Measurements from ENCODE around the gene PDE6A. TPM values are rescaled to one million over a fixed set of nuclear protein-coding genes. Genes with fewer than 3 reads are reported as not detected.

The PDE6A gene
- total and polyA plus RNA-seq, 12 donors: 0.14 to 1.6 (median 0.86) TPM

DNA sequence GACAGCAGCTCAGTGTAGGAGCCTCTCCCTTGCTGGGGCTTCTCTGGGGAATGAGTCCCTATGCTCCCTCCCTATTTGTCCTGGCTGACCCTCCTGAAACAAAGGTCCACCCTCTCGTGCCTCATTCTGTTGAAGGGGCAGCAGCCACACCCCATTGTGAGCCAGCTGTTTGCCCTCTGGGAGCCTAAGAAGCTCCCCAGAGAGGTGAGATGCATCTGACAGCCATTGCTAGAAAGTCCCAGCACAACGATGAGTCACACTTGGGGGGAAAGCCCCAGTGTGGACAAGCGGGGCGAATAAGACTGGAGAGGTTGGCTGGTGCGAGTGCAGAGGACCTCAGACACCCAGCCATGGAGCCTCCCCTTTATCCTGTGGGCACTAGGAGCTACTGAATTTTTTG lies 113.1 kb downstream of the PDE6A start:
- Histone ChIP-seq H3K4me1 (replicated peaks in 1 of 2) (no peaks in the 10 kb centered on the region), H3K4me3 (no peak overlapping the region), H3K36me3 (replicated peaks in 1 of 2) (peaks cover 0 to 10% of the 10 kb centered on the region in 2 donors), H3K27me3 (no peaks in the 10 kb centered on the region), H3K27ac (no peak overlapping the region), H3K9me3 (replicated peaks in 1 of 3) (no peaks in the 10 kb centered on the region)
- TF ChIP-seq, protein P1, sequence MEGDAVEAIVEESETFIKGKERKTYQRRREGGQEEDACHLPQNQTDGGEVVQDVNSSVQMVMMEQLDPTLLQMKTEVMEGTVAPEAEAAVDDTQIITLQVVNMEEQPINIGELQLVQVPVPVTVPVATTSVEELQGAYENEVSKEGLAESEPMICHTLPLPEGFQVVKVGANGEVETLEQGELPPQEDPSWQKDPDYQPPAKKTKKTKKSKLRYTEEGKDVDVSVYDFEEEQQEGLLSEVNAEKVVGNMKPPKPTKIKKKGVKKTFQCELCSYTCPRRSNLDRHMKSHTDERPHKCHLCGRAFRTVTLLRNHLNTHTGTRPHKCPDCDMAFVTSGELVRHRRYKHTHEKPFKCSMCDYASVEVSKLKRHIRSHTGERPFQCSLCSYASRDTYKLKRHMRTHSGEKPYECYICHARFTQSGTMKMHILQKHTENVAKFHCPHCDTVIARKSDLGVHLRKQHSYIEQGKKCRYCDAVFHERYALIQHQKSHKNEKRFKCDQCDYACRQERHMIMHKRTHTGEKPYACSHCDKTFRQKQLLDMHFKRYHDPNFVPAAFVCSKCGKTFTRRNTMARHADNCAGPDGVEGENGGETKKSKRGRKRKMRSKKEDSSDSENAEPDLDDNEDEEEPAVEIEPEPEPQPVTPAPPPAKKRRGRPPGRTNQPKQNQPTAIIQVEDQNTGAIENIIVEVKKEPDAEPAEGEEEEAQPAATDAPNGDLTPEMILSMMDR (IDR thresholded peaks at IDR 0.05): no peak
- no peak for TF ChIP-seq POLR2A (IDR thresholded peaks at IDR 0.05)
- intact Hi-C loops (cut with DNase I): loop anchor here (5.0 to 10.0 kb wide), 4 partner anchors 194 to 386 kb away; no protein-coding TSS in a partner anchor
- DNase-seq: no peak
- 64 to 75% (median 66%) methylated on average over 5 of the region's 5 CpGs for WGBS, 4 donors

DNA sequence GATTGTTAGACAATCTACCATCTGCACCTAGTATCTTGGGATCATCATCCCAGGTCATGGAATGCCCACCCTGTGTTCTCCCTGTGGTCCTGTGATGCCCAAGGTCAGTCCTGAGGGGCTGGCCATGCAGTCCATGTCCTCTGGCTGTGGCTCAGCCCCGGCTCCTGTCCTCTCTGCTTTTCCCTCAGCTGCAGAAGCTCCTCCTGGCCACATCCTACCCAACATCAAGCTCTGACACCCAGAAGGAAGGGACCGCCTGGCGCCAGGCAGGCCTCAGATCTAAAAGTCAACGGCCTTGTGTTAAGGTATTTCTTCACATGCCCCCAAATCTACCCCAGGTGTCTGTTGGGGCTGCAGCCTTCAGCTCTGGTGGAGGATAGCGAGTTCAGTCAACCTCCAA lies 114.0 kb downstream of the PDE6A start:
- intact Hi-C loops (cut with DNase I): loop anchor here (5.0 to 10.0 kb wide), 4 partner anchors 193 to 387 kb away; no protein-coding TSS in a partner anchor

DNA sequence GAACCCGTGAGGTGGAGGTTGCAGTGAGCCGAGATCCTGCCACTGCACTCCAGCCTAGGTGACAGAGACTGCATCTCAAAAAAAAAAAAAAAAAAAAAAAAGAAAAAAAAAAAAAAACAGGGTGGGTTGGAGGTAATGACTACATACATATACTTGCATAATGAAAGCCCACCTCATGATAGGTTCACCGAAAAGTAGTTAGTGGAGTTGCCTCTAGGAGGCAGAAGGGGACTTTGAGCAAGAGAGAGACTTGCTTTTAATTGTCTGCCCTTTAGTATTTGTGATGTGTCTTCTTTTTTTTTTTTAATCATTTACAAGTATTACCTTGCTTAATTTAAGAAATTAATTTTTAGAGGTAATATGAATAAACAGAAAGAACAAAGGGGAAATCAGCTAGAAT lies 114.6 kb downstream of the PDE6A start:
- H3K27me3 ChIP-seq: no peaks in the 10 kb centered on the region
- H3K36me3 ChIP-seq (replicated peaks in 1 of 2): peaks cover 0 to 10% of the 10 kb centered on the region in 2 donors
- WGBS, 4 donors: 62 to 91% (median 84%) methylated on average over 3 of the region's 3 CpGs
- H3K9me3 ChIP-seq (replicated peaks in 1 of 3): no peaks in the 10 kb centered on the region
- H3K4me3 ChIP-seq: no peak overlapping the region
- TF ChIP-seq, protein P1 (IDR thresholded peaks at IDR 0.05): peak in 1 of 6 experiments; percentile 13
- TF ChIP-seq POLR2A (IDR thresholded peaks at IDR 0.05): no peak
- no peak overlapping the region for H3K27ac ChIP-seq
- H3K4me1 ChIP-seq (replicated peaks in 1 of 2): no peaks in the 10 kb centered on the region
- no peak for DNase-seq
- intact Hi-C loops (cut with DNase I): loop anchor here (2.0 to 10.0 kb wide), 7 partner anchors 95 to 387 kb away; partner anchors contain the start of gene PPARGC1B (in 1 of the 2)

More for the DNA sequence above, 114.0 kb downstream of the PDE6A start:
- no peaks in the 10 kb centered on the region for H3K9me3 ChIP-seq (replicated peaks in 1 of 3)
- TF ChIP-seq POLR2A (IDR thresholded peaks at IDR 0.05): no peak
- TF ChIP-seq, protein P1 (IDR thresholded peaks at IDR 0.05): no peak
- H3K27ac ChIP-seq: no peak overlapping the region
- 88 to 95% (median 91%) methylated on average over 5 of the region's 5 CpGs for WGBS, 4 donors
- DNase-seq: no peak
- H3K36me3 ChIP-seq (replicated peaks in 1 of 2): peaks cover 0 to 10% of the 10 kb centered on the region in 2 donors
- no peaks in the 10 kb centered on the region for H3K27me3 ChIP-seq
- no peaks in the 10 kb centered on the region for H3K4me1 ChIP-seq (replicated peaks in 1 of 2)
- no peak overlapping the region for H3K4me3 ChIP-seq

DNA sequence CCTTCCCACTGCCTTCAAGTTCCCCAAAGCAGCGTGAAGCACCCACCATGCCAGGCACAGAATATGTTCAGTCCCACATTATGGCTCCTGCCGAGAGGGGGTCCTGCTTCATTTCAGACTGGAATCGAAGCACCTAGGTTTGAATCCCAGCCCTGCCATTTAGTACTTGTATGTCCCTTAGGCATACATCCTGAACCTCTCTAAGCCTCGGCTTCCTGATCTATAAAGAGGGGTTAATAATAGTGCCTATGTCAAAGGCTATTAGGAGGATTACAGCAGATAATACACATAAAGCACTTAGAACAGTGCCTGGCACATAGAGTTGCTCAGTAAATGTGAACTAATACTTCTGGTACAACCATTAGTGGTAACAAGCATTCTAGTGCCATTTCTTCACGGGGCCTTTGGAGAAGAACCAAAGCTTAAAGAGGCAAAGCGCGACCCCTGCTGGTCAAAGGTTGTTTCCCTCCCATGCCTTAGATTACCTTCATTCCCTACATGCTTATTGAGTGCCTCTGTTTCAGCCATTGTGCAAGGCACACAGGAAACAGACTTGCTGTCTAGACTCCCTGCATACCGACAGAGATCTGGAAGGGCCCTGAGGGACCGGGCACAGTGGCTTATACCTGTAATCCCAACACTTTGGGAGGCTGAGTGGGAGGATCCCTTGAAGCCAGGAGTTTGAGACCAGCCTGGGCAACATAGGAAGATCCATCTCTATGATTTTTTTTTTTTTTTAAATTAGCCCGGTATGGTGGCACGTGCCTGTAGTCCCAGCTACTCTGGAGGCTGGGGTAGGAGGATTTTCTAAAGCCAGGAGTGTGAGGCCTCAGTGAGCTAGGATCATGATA lies 116.2 kb downstream of the PDE6A start:
- no peak for TF ChIP-seq POLR2A (IDR thresholded peaks at IDR 0.05)
- TF ChIP-seq, protein P1 (IDR thresholded peaks at IDR 0.05): peak; percentile 88 to 95 (median 94)
- H3K9me3 ChIP-seq (replicated peaks in 1 of 3): no peaks in the 10 kb centered on the region
- H3K4me1 ChIP-seq (replicated peaks in 1 of 2): no peaks in the 10 kb centered on the region
- no peak overlapping the region for H3K4me3 ChIP-seq
- intact Hi-C loops (cut with DNase I): loop anchor here (2.0 to 10.0 kb wide), 3 partner anchors 94 to 194 kb away; partner anchors contain the start of gene PPARGC1B (in 1 of the 2)
- no peaks in the 10 kb centered on the region for H3K27me3 ChIP-seq
- peaks cover 0 to 8% of the 10 kb centered on the region in 2 donors for H3K36me3 ChIP-seq (replicated peaks in 1 of 2)
- no peak overlapping the region for H3K27ac ChIP-seq
- WGBS, 4 donors: 36 to 39% (median 39%) methylated on average over 11 of the region's 11 CpGs
- DNase-seq: peak; percentile 82 to 97 (median 92)

All from adrenal gland (tissue), 12 donors.